DND-41 (cell line): Measurements from ENCODE around the gene SLAMF7.

ENCODE experiments used
- EZH2 ChIP-seq: IDR thresholded peaks from 3 replicates; pipeline ENCODE4 v1.6.1; 2012; ENCODE audit warnings: borderline replicate concordance, low read depth, mild to moderate bottlenecking, moderate library complexity, low read length, inconsistent platforms; ENCODE audit not compliant: severe bottlenecking
- TF ChIP-seq, protein P1 (sequence below): IDR thresholded peaks from 2 replicates; pipeline ENCODE4 v1.5.1; 2012; ENCODE audit warnings: borderline replicate concordance, low read length, moderate library complexity, mild to moderate bottlenecking; ENCODE audit not compliant: poor library complexity, severe bottlenecking; ENCODE audit errors: extremely low read depth

DNA sequence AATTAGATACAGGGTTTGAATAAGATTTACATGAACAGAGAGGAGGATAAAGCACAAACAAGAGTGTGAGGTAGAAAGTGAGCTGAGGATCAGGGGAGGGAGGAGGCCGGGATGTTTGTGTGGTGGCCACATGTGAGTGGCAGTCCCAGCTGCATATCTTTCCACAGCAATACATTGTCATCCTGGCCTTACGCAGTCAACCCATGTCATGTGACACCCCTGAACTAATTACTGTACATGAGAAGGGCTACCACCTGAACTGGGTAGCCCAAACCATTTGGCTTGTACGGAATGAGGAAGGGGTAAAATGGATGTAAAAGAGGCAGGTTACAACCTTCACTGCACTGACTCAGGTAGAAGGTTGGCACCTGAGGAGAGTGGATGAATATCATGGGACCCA lies 4.2 kb downstream of the SLAMF7 start:
- TF ChIP-seq, protein P1, sequence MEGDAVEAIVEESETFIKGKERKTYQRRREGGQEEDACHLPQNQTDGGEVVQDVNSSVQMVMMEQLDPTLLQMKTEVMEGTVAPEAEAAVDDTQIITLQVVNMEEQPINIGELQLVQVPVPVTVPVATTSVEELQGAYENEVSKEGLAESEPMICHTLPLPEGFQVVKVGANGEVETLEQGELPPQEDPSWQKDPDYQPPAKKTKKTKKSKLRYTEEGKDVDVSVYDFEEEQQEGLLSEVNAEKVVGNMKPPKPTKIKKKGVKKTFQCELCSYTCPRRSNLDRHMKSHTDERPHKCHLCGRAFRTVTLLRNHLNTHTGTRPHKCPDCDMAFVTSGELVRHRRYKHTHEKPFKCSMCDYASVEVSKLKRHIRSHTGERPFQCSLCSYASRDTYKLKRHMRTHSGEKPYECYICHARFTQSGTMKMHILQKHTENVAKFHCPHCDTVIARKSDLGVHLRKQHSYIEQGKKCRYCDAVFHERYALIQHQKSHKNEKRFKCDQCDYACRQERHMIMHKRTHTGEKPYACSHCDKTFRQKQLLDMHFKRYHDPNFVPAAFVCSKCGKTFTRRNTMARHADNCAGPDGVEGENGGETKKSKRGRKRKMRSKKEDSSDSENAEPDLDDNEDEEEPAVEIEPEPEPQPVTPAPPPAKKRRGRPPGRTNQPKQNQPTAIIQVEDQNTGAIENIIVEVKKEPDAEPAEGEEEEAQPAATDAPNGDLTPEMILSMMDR: no peak
- TF ChIP-seq EZH2: no peak
